WTC11 (cell line): ENCODE results near the gene STRIP1. TPM values are rescaled to one million over a fixed set of nuclear protein-coding genes. Genes with fewer than 3 reads are reported as not detected.

Experiments used
- ATAC-seq: fragments of 200-7000 bp; cut with Tn5 transposase; 2 replicates; pipeline ENCODE4 v1.10.0; 2021; ENCODE audit warnings: mild to moderate bottlenecking, moderate library complexity
- CTCF ChIA-PET: fragments of 300-600 bp; sonication (Branson Sonifier 250); formaldehyde crosslinking; loops from one replicate; lab custom pipeline; 2021; ENCODE audit warnings: antibody characterized with exemption; lab: Charles Lee
- POLR2A ChIA-PET: fragments of 350-600 bp; sonication (Branson Sonifier 250); formaldehyde crosslinking; loops from one replicate; lab custom pipeline; 2021; ENCODE audit warnings: antibody characterized with exemption; lab: Charles Lee
- DNase-seq: peaks from one replicate; pipeline ENCODE4 v3.0.0; 2021; ENCODE audit warnings: low spot score
- H3K27ac Mint-ChIP-seq: 2 replicates; pipeline ENCODE4 v1.8.0; 2021; ENCODE audit warnings: mixed read lengths
- H3K27me3 Mint-ChIP-seq: 2 replicates; pipeline ENCODE4 v1.8.0; 2021; ENCODE audit warnings: low read depth, mild to moderate bottlenecking, moderate library complexity, mixed read lengths
- H3K36me3 Mint-ChIP-seq: 2 replicates; pipeline ENCODE4 v1.8.0; 2021; ENCODE audit warnings: mixed read lengths
- H3K4me1 Mint-ChIP-seq: 2 replicates; pipeline ENCODE4 v1.8.0; 2022; ENCODE audit warnings: mixed read lengths
- H3K4me3 Mint-ChIP-seq: 2 replicates; pipeline ENCODE4 v1.8.0; 2021; ENCODE audit warnings: mild to moderate bottlenecking, moderate library complexity, mixed read lengths
- H3K9me3 Mint-ChIP-seq: 2 replicates; pipeline ENCODE4 v1.8.0; 2021; ENCODE audit warnings: mixed read lengths
- E2F1 ChIP-seq: sonication (generic); formaldehyde crosslinking; IDR thresholded peaks from 2 replicates; pipeline ENCODE4 v1.8.0; 2022; ENCODE audit warnings: mild to moderate bottlenecking, missing genetic modification reagents
- ETV6 ChIP-seq: sonication (generic); formaldehyde crosslinking; IDR thresholded peaks from 2 replicates; pipeline ENCODE4 v1.8.1; 2022; ENCODE audit warnings: mild to moderate bottlenecking, missing genetic modification reagents
- FOXP4 ChIP-seq: sonication (generic); formaldehyde crosslinking; IDR thresholded peaks from 2 replicates; pipeline ENCODE4 v1.8.0; 2022; ENCODE audit warnings: mild to moderate bottlenecking, missing genetic modification reagents
- GRHL2 ChIP-seq: fragments of 250-450 bp; sonication (Bioruptor Pico); IDR thresholded peaks from 2 replicates; pipeline ENCODE4 v1.8.0; 2022; ENCODE audit warnings: mild to moderate bottlenecking, moderate library complexity; ENCODE audit not compliant: insufficient replicate concordance, severe bottlenecking
- GTF2I ChIP-seq: fragments of 250-450 bp; sonication (Bioruptor Pico); conservative IDR thresholded peaks from 2 replicates; pipeline ENCODE4 v1.4.0; 2021; ENCODE audit warnings: mild to moderate bottlenecking
- NFATC4 ChIP-seq: fragments of 250-450 bp; sonication (Bioruptor Pico); IDR thresholded peaks from 2 replicates; pipeline ENCODE4 v1.9.0; 2021; ENCODE audit warnings: mild to moderate bottlenecking
- NFYB ChIP-seq: sonication (generic); formaldehyde crosslinking; conservative IDR thresholded peaks from 2 replicates; pipeline ENCODE4 v1.8.0; 2022; ENCODE audit warnings: low read depth, missing genetic modification reagents
- OVOL2 ChIP-seq: fragments of 250-450 bp; sonication (Bioruptor Pico); IDR thresholded peaks from 2 replicates; pipeline ENCODE4 v1.9.0; 2021; ENCODE audit warnings: mild to moderate bottlenecking, borderline replicate concordance
- SMAD3 ChIP-seq: sonication (generic); formaldehyde crosslinking; IDR thresholded peaks from 2 replicates; pipeline ENCODE4 v1.8.0; 2022; ENCODE audit warnings: missing genetic modification reagents, mild to moderate bottlenecking, borderline replicate concordance
- ZBTB21 ChIP-seq: sonication (generic); formaldehyde crosslinking; IDR thresholded peaks from 2 replicates; pipeline ENCODE4 v1.8.1; 2023; ENCODE audit warnings: mild to moderate bottlenecking, missing genetic modification reagents, borderline replicate concordance
- ZBTB43 ChIP-seq: sonication (generic); formaldehyde crosslinking; IDR thresholded peaks from 2 replicates; pipeline ENCODE4 v1.8.1; 2023; ENCODE audit warnings: mild to moderate bottlenecking, missing genetic modification reagents
- ZNF396 ChIP-seq: fragments of 250-450 bp; sonication (Bioruptor Pico); IDR thresholded peaks from 2 replicates; pipeline ENCODE4 v1.8.0; 2021; ENCODE audit warnings: mild to moderate bottlenecking, moderate library complexity, borderline replicate concordance
- total RNA-seq: library from RNA; stranded (reverse); gene quantifications from 3 replicates; pipeline ENCODE4 v1.2.3, GENCODE V29; 2021
- TF ChIP-seq, protein P1 (sequence below): fragments of 250-450 bp; sonication (Bioruptor Pico); IDR thresholded peaks from 2 replicates; pipeline ENCODE4 v1.9.0; 2021; ENCODE audit warnings: mild to moderate bottlenecking, borderline replicate concordance
- TF ChIP-seq, protein P2 (sequence below): sonication (generic); formaldehyde crosslinking; IDR thresholded peaks from 2 replicates; pipeline ENCODE4 v1.8.1; 2023; ENCODE audit warnings: mild to moderate bottlenecking, missing genetic modification reagents, moderate library complexity
- TF ChIP-seq, protein P3 (sequence below): sonication (generic); formaldehyde crosslinking; IDR thresholded peaks from 2 replicates; pipeline ENCODE4 v1.8.0; 2023; ENCODE audit warnings: missing genetic modification reagents, mild to moderate bottlenecking, borderline replicate concordance

STRIP1 gene
- total RNA-seq, 1 experiment from 2014 or later, result 42.8 TPM

DNA sequence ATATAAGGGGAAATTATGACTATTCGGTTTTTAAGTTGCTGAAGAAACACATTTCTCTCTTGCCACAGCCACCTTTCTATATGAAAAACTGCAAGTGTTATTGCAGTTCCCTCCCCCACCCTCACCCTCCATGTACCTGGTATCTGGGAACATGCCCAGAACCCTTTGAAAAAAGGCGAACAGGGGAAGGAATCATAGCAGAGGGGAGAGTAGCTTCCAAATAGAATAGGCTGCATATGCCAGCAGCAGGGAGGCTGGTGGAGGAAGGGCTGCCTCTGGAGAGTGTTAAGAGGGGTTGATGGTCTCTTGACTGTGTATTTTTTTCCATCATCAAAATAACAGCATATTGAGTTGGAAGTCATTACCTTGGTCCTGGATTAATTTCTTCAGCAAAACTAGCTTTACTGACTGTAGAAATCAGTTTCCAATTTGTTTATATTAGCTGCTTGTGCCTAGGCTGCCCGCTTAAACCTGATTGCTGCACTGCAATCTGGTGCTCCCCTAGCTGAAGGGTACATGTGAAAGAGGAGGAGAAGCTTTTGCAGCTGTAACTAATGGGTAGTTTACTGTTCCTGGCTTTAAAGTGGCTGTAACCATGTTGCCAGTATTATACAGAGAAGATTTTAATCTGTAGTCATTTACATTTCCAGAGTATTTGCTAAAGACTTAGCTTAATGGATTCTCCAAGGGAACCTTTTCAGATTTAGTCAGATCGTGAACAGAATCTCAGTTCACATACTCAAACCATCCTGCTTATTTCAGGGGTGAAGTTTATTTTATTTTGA, 27.2 kb upstream of the STRIP1 start (continued):
- TF ChIP-seq FOXP4, result no peak
- TF ChIP-seq NFYB (CRISPR knock-in tag), result no peak
- no peak for TF ChIP-seq OVOL2
- no peak for TF ChIP-seq E2F1 (CRISPR knock-in tag)
- no peak for TF ChIP-seq NFATC4
- no peak for TF ChIP-seq ZBTB43 (CRISPR knock-in tag)
- TF ChIP-seq GTF2I (CRISPR knock-in tag), result no peak
- TF ChIP-seq ZNF396, result no peak

DNA sequence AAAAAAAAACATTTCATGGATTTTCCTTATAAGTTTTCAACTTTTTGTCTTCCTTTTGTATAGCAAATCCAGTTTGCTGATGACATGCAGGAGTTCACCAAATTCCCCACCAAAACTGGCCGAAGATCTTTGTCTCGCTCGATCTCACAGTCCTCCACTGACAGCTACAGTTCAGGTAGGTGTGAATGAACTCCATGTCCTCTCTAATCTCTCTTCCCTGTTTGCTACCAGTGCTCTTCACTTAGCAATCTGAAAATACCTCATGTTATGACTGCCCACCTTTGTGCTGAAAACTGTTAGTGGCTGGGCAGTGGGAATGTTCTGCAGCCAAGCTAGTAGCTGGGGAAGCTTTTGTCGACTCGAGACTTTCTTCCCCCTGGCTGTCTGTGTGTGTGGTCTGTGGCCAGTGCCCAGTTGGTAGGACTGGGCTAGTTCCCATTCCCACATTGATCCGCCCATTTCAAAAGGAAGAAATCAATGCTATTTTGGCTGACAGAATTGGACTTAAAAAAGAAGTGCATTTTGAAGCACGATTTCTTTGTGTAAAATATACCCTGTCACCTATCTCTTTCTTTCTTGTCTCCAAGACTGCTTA, 25.4 kb upstream of the STRIP1 start:
- no peak overlapping the region for H3K4me3 Mint-ChIP-seq
- ATAC-seq, result no peak
- H3K4me1 Mint-ChIP-seq, result peaks cover 36% of the 10 kb centered on the region
- ChIA-PET POLR2A (no interaction called here), CTCF (interaction anchor here (1.0 to 4.0 kb wide), 2 partner anchors 21 to 24 kb away, joined by 3 to 45 read pairs; partner anchors contain the start of gene AHCYL1)
- H3K27ac Mint-ChIP-seq, result peak overlapping the region; percentile 44
- DNase-seq, result no peak
- no peaks in the 10 kb centered on the region for H3K27me3 Mint-ChIP-seq
- H3K36me3 Mint-ChIP-seq, result peaks cover 39% of the 10 kb centered on the region
- no peaks in the 10 kb centered on the region for H3K9me3 Mint-ChIP-seq
- TF ChIP-seq, protein P1, sequence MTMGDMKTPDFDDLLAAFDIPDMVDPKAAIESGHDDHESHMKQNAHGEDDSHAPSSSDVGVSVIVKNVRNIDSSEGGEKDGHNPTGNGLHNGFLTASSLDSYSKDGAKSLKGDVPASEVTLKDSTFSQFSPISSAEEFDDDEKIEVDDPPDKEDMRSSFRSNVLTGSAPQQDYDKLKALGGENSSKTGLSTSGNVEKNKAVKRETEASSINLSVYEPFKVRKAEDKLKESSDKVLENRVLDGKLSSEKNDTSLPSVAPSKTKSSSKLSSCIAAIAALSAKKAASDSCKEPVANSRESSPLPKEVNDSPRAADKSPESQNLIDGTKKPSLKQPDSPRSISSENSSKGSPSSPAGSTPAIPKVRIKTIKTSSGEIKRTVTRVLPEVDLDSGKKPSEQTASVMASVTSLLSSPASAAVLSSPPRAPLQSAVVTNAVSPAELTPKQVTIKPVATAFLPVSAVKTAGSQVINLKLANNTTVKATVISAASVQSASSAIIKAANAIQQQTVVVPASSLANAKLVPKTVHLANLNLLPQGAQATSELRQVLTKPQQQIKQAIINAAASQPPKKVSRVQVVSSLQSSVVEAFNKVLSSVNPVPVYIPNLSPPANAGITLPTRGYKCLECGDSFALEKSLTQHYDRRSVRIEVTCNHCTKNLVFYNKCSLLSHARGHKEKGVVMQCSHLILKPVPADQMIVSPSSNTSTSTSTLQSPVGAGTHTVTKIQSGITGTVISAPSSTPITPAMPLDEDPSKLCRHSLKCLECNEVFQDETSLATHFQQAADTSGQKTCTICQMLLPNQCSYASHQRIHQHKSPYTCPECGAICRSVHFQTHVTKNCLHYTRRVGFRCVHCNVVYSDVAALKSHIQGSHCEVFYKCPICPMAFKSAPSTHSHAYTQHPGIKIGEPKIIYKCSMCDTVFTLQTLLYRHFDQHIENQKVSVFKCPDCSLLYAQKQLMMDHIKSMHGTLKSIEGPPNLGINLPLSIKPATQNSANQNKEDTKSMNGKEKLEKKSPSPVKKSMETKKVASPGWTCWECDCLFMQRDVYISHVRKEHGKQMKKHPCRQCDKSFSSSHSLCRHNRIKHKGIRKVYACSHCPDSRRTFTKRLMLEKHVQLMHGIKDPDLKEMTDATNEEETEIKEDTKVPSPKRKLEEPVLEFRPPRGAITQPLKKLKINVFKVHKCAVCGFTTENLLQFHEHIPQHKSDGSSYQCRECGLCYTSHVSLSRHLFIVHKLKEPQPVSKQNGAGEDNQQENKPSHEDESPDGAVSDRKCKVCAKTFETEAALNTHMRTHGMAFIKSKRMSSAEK (CRISPR knock-in tag), result no peak
- TF ChIP-seq ZBTB21 (no peak), SMAD3 (CRISPR knock-in tag) (no peak), FOXP4 (no peak), ZNF396 (no peak), GRHL2 (CRISPR knock-in tag) (no peak), ETV6 (no peak)
- TF ChIP-seq, protein P2, sequence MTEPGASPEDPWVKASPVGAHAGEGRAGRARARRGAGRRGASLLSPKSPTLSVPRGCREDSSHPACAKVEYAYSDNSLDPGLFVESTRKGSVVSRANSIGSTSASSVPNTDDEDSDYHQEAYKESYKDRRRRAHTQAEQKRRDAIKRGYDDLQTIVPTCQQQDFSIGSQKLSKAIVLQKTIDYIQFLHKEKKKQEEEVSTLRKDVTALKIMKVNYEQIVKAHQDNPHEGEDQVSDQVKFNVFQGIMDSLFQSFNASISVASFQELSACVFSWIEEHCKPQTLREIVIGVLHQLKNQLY, result no peak
- TF ChIP-seq, protein P3, sequence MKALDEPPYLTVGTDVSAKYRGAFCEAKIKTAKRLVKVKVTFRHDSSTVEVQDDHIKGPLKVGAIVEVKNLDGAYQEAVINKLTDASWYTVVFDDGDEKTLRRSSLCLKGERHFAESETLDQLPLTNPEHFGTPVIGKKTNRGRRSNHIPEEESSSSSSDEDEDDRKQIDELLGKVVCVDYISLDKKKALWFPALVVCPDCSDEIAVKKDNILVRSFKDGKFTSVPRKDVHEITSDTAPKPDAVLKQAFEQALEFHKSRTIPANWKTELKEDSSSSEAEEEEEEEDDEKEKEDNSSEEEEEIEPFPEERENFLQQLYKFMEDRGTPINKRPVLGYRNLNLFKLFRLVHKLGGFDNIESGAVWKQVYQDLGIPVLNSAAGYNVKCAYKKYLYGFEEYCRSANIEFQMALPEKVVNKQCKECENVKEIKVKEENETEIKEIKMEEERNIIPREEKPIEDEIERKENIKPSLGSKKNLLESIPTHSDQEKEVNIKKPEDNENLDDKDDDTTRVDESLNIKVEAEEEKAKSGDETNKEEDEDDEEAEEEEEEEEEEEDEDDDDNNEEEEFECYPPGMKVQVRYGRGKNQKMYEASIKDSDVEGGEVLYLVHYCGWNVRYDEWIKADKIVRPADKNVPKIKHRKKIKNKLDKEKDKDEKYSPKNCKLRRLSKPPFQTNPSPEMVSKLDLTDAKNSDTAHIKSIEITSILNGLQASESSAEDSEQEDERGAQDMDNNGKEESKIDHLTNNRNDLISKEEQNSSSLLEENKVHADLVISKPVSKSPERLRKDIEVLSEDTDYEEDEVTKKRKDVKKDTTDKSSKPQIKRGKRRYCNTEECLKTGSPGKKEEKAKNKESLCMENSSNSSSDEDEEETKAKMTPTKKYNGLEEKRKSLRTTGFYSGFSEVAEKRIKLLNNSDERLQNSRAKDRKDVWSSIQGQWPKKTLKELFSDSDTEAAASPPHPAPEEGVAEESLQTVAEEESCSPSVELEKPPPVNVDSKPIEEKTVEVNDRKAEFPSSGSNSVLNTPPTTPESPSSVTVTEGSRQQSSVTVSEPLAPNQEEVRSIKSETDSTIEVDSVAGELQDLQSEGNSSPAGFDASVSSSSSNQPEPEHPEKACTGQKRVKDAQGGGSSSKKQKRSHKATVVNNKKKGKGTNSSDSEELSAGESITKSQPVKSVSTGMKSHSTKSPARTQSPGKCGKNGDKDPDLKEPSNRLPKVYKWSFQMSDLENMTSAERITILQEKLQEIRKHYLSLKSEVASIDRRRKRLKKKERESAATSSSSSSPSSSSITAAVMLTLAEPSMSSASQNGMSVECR (CRISPR knock-in tag), result no peak
